HG03103 (cell line): Measurements from ENCODE around the gene CD207.
A peak's percentile ranks its signal among the peaks of the same experiment; 100 is the strongest.
"Not testable (repeated sequence)": the region's sequence is repeated elsewhere in the genome, so short reads cannot be mapped to it uniquely, and the experiment has no call there.

ENCODE experiments used
- ATAC-seq: cut with Tn5 transposase; IDR thresholded peaks from one replicate; pipeline ENCODE4 v1.9.1; 2021; ENCODE audit warnings: low read depth; ENCODE audit not compliant: unreplicated experiment

CD207 gene

DNA sequence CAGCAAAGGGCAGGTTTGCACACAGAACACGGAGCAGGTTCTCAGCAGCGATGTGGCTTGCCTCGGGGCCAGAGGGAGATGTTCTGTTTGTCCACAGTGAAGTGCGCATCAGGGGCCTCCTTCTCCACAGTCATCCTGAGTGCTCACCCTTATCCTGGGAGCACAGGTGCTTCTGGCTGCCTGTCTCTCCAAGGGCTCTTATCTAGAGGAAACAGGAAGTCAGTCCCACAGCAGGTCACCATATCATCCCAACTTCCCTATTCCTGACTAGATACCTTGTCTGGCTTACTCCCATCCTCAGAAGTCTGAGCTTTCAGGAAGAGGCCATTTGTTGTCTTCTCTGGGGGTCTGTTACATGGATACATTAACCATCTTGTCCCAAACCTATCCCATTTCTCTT, at the start of gene CD207:
CD207 (minus strand) TSS at position 174 of the 400 bp plus-strand sequence; CDS start at position 134, 40 bp downstream.
- no peak for ATAC-seq

DNA sequence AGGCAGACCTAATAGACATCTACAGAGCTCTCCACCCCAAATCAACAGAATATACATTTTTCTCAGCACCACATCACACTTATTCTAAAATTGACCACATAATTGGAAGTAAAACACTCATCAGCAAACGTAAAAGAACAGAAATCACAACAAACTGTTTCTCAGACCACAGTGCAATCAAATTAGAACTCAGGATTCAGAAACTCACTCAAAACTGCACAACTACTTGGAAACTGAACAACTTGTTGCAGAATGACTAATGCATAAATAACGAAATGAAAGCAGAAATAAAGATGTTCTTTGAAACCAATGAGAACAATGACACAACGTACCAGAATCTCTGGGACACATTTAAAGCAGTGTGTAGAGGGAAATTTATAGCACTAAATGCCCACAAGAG, 42.9 kb upstream of the CD207 start:
- not testable (repeated sequence) for ATAC-seq

DNA sequence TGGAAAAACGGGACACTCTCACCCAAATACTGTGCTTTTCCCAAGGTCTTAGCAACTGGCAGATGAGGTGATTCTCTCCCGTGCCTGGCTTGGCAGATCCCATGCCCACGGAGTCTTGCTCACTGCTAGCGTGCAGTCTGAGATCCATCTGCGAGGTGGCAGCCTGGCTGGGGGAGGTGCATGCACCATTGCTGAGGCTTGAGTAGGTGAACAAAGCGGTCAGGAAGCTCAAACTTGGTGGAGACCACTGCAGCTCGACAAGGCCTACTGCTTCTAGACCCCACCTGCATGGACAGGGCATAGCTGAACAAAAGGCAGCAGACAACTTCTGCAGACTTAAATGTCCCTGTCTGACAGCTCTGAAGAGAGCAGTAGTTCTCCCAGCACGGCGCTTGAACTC, 40.5 kb upstream of the CD207 start:
- ATAC-seq: not testable (repeated sequence)

DNA sequence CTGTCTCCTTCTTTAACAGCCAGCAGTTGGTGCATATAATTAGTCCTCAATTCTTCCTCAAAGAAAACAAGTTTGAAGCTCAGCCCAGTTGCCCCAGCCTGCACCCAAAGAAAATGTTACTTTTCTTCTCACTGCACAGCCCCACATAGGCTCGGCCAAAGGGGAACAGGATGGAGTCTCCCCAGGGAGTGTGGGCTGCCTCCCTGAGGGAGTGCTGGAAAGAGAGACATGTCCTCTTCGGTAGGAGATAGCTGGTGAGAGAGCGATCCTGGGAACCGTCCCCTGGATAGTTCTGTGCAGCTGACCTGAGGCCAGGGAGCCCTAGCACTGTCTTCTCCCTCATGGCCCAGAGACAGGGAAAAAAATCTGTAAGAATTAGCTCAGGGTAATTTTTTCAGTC, 37.9 kb upstream of the CD207 start:
- ATAC-seq: no peak

DNA sequence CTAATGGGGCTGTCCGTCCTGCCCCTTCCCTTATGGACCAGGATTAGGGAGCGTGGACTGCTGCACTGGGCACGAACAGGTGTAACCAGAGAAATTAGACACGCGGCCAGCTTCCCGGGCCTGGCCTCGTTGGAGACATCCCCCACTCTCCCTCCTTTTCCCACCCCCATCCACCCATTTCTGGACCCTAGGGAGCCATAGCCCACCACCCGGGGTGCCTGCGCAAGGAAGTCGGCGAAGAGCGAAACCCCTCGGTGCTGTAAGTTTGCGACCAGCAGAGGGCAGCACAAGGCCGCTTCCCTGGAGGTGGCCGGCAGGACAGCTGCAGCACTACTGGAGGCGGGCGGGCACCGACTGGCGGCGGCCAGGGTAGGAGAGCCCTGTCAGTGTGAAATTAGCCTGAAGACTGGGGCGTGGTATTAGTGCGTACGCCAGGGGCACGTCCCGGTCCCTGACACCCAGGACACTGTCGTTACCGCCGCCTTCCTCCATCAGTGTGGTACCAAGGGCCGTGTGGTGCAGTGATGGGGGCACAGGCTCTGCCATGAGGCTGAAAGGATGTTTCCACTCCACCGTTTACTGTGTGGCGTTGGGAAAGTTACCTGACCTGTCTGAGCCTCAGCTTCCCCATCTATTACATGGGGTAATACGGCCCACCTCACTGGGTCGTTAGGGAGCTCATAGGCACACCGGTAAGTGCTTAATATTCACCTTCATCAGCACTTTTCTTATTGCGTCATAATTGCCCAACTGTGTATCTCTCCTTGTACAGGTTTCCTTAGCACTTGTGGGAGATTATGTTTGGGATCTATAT, 36.0 kb upstream of the CD207 start:
- ATAC-seq: peak; percentile 72

DNA sequence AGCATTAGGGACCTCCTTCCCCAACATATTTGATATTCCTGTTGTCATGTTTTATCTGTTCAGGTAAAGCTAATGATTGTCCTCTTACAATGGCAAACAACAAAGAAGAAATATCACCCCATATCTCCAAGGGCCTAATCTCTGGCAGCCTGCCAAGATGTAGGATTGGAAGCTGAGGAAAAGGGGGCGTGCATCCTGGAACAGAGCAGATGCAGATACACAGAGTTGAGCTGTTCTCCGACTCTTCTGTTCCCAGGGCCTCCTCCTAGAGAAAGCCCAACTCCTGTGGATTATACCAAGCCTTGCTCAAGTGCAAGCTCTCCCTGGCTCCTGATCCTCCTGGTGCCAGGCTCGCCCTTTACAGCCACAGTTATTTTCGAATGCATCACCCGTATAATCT, 35.2 kb upstream of the CD207 start:
- no peak for ATAC-seq

DNA sequence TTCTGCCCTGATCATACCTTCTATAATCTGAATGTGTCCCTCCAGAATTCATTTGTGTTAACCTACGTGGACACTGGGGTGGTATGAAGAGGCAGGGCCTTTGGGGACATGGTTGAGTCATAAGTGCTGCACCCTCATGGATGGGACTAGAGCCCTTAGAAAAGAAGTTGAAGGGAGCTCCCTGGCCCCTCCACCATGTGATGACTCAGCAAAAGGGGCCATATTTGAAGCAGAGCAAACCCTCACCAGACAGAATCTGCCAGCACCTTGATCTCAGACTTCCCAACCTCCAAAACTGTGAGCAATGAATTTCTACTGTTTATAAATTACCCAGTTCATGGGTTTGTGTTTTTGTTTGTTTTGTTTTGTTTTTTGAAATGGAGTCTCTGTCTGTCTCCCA, 33.4 kb upstream of the CD207 start:
- no peak for ATAC-seq

GRCh38 chr2:70861777-70862625, 26.4 kb upstream of the CD207 start:
- ATAC-seq: no peak

GRCh38 chr2:70855667-70856066, 20.1 kb upstream of the CD207 start:
- no peak for ATAC-seq

DNA sequence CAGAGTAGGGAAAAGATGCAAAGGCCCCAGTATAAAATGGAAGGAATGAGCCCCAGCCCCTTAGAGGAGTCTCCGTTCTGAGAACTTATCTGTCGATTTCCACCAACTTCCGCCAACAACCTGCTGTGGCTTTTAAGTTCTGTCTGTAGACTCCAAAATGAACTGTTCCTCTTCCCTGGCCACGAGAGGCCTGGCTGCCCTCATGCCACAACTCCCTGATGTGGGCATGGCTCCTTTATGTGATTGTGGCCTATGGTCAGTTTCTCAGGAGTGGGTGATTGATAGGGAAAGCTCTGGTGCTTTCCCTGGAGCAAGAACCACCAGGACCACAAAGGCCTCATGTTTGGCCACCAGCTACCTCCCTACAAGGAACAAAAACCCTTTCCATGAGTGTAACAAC, 18.8 kb upstream of the CD207 start:
- ATAC-seq: no peak

DNA sequence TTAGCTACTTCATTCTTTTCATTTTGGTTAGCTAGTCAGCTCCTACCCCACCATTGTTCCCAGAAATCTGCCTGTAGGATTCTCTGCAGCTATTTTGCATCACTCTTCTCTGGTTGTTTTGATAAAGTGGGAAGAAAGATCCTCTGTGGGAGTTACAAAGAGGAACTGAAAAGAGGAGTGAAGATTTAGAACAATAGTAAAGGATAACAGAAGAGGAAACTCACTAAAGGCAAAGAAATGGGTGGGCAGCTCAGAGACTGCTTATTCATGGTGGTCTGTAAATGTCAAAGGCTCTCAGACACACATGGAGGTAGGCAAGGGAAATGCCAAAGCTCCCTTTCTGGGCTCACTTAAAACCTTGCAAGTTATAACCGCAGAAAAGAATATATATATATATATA, 17.2 kb upstream of the CD207 start:
- no peak for ATAC-seq

DNA sequence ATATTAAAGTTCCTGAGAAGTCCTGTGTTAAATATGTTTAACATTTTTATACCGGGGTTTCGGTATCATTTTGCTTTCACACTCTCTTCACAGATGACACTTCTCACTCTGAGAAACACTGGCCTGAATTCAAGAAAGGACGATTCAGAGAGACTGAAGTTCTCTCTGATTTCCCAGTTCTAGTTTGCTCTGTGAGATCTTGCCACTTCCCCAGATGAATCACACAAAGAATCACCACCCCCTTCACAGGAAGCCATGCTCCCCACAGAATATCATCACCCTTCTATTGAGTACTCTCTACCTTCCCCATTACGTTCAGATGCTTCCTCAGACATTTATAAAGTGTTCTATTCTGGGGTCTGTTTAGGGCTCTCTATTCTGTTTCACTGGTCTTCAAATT, 16.1 kb upstream of the CD207 start:
- peak; percentile 80 for ATAC-seq

GRCh38 chr2:70850925-70851324, 15.3 kb upstream of the CD207 start:
- ATAC-seq: no peak

DNA sequence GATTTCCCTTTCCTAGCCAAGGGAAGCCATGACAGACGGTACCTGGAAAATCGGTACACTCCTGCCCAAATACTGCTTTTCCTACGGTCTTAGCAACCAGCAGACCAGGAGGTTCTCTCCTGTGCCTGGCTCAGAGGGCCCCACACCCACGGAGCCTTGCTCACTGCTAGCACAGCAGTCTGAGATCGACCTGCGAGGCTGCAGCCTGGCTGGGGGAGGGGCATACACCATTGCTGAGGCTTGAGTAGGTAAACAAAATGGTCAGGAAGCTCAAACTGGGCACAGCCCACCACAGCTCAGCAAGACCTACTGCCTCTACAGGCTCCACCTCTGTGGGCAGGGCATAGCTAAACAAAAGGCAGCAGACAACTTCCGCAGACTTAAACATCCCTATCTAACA, 6.8 kb upstream of the CD207 start:
- ATAC-seq: no peak

- no peak for ATAC-seq
Observed at GRCh38 chr2:70837980-70838925, 2.6 kb upstream of the CD207 start.

GRCh38 chr2:70834881-70835280, 735 bp downstream of the CD207 start:
- ATAC-seq: no peak

DNA sequence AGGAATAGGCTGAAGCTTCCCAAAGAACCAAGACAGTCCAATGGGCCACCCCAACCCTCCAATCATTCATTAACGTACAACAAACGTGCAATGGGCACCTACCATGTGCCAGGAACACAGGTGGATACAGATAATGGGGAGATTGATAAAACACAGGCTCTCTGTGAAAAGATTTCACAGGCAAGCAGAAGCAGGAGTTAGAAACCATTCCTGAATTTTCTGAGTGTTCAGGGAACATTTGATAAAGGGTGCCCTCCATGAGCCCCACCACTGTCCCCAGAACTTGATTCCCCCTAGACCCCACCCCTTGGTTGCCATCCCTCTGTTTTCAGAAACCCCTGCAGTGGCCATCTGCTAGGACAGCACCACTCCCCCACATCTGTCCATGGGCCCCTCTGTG, 1.5 kb downstream of the CD207 start:
- ATAC-seq: no peak

DNA sequence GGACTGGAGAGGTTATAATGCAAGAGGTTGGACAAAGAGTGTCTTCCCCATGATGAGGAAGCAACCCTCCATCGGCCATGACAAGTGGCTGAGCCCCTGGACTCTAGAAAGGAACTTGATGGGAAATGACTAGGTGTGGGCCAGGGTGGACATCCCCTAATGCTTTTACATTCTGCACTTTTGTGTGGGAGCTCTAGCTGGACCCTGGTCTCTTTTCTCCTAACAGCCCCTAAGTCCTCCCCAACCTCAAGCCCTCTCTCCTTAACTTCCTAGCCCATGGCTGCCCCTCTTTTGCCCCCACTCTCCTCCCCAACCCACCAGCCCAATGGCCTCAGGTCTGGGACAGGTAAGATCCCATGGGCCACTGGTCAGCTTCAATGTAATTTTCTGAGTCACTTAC, 2.4 kb downstream of the CD207 start:
- ATAC-seq: no peak

DNA sequence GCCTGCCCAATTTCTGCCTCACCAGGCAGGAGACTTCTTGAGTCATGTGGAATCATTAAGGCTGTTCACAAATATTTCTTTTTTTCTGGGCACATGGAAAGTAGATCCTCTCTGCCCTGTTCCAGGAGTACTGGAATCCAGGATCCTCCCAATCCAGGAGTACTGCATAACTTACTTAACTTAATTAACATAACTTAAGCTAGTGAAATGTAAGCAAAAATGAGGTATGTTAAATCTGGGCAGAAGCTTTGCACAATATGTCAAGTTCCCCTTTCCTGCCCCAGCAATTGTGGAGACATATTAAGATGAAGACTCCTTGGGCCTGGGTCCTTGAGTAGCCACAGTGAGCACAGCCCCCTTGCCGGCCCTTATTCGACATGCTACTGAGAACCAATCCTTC, 3.2 kb downstream of the CD207 start:
- ATAC-seq: no peak

GRCh38 chr2:70831861-70832260, 3.8 kb downstream of the CD207 start:
- ATAC-seq: no peak

DNA sequence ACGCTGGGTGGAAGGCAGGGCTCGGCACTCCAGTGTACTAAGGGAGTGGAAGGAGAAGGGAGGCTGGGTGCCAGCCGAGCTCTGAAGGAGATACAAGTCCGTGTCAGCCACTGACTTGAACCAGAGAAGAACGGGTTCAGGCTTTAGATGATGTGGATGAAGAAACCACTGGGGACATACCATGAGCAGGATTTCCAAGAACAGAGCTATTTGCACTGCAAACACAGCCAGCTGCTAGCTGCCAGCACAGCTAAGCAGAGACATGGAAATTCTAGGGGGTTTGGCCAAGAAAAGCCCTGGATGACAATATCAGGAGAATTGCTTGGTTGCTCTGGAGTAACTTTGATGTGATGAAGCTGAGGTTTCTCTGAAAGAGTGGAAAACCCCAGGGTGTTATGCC, 5.2 kb downstream of the CD207 start:
- no peak for ATAC-seq
